GM12865 (cell line): Measurements from ENCODE around the gene PCNX1.

Source experiments
- DNase-seq: peaks from one replicate; pipeline ENCODE4 v3.0.0; 2010; ENCODE audit warnings: low read depth
- H3K4me3 ChIP-seq: 2 replicates; pipeline ENCODE4 v1.5.1; 2011; ENCODE audit warnings: mild to moderate bottlenecking, low read depth, low read length, control low read depth
- TF ChIP-seq, protein P1 (sequence below): IDR thresholded peaks from 2 replicates; pipeline ENCODE4 v1.5.1; 2011; ENCODE audit warnings: low read length, control low read depth, low read depth, inconsistent platforms; ENCODE audit not compliant: insufficient read depth; ENCODE audit errors: missing control alignments

The PCNX1 gene

DNA sequence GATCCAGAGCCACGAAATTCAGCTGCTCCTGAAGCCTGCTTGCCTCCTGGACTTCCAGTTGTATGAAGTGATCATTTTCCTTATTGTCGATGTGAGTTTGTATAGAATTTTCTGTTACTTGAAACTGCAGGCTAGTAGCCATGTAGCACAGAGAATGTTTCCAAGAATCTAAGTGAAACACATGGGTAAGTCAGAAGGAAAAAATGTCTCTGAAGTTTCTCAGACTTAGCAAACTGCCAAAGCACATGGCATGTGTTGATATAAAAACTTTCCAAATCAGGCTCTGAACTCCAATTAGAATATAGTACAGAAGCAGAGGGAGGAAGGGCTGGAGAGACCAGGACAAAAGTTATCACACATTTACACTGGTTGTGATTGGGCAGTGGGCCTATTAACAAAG is 9.8 kb upstream of the PCNX1 start:
- H3K4me3 ChIP-seq, result no peak overlapping the region
- no peak for DNase-seq
- TF ChIP-seq, protein P1, sequence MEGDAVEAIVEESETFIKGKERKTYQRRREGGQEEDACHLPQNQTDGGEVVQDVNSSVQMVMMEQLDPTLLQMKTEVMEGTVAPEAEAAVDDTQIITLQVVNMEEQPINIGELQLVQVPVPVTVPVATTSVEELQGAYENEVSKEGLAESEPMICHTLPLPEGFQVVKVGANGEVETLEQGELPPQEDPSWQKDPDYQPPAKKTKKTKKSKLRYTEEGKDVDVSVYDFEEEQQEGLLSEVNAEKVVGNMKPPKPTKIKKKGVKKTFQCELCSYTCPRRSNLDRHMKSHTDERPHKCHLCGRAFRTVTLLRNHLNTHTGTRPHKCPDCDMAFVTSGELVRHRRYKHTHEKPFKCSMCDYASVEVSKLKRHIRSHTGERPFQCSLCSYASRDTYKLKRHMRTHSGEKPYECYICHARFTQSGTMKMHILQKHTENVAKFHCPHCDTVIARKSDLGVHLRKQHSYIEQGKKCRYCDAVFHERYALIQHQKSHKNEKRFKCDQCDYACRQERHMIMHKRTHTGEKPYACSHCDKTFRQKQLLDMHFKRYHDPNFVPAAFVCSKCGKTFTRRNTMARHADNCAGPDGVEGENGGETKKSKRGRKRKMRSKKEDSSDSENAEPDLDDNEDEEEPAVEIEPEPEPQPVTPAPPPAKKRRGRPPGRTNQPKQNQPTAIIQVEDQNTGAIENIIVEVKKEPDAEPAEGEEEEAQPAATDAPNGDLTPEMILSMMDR, result no peak

DNA sequence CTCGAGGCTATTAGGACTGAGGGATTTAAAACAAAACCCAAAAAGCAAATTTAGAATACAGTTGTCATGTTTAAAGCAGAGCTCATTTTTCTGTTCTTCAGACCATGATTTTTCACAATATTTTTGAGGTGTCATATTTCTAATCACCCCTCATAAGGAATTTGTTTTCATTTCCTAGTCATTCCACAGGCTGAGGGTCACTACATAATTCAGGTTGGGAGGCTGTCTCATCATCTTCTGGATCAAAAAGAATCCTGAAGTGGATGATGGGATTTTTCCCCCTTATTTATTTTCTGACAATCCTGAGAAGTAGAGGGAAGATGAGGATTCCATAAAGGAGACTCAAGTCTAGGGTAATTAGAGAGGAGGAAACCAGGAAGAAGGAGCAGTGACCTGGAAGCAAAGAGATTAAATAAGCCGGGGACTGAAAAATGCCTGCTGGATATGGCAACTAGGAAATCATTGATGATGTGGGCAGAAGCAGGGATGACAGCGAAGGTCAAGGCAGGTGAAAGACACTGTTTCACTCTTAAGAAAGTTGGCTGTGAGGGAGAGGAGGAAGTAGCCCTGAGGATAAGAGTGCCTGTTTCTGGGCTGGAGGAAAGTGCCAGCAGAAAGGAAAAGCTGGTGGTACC is 9.0 kb upstream of the PCNX1 start:
- DNase-seq, result no peak
- TF ChIP-seq, protein P1, result no peak

DNA sequence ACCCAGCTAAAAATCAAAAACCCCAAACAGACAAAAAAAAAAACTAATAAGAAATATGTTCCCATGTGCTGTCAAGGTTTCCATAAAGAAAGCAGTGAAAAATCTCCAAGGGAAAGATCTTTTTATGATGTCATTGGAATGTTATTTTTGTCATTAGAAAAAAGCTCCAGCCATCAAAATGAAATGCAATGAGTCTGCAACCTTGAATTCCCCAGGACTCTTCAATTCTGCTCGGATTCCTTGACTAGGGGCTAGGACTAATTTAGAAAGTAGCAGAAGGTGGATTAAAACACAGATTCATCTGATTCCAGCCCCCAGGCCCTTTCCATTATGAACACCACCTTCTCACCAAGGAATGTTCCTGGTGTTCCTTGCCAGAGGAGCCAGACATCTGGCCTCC is 6.0 kb upstream of the PCNX1 start:
- TF ChIP-seq, protein P1, result no peak
- H3K4me3 ChIP-seq, result no peak overlapping the region
- DNase-seq, result no peak

More for the DNA sequence above, 9.0 kb upstream of the PCNX1 start:
- H3K4me3 ChIP-seq, result no peak overlapping the region

DNA sequence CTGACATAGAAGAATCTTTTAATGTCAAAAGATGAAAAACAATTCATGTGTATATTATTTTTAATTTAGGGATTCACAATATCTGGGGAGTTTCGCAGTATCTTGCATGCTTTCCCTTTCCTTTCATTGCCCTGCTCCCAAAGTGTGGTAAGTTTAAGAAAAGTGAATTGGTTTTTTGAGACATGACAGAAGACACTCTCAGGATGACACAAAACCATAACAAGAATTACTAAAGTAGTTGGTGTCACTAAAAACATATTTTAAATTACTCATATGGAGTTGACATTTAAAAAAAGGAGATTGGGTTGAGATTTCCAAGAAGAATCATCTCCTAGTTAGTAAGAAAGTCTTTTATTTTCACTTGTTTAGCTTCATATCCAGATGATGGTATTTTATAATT is 5.1 kb upstream of the PCNX1 start:
- TF ChIP-seq, protein P1, result no peak
- DNase-seq, result no peak
- no peak overlapping the region for H3K4me3 ChIP-seq

DNA sequence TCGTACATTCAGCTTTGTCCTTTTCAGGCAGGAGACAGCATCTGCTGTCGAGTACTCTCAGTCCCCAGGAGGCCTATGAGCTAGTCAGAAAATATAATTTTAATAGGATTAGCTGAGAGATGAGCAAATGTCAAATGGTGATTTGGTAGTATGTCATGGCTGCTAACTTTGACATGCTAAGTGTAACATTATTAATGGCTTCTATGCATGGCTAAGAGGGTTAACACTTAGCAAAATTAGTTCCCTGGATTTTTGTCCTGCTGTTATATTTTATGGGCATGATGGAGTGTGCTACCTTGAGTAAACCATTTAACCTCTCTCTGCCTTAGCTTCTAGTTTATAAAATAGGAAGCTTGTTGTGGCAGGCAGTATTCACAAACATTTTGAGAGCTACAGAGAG is 2.9 kb upstream of the PCNX1 start:
- no peak for DNase-seq
- H3K4me3 ChIP-seq, result no peak overlapping the region
- TF ChIP-seq, protein P1, result no peak

DNA sequence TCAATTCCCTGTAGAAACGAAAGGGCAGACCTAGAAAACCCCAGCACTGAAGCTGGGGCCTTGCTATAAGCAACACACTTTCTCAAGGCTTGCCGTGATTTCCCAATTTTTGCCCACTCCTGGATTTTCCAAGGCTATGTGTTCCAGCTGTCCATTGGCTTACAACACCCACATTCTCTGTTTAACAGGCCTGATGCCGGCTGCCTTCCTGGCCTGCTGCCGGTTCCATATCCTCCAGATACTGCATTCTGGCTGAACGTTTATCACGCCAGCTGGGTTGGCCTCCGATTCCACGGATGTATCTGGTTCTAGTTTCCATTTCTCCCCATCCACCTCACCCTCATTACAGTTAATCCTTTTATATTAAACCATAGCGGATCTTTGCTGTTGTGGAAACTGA is 2.0 kb upstream of the PCNX1 start:
- DNase-seq, result no peak
- TF ChIP-seq, protein P1, result no peak
- H3K4me3 ChIP-seq, result no peak overlapping the region

DNA sequence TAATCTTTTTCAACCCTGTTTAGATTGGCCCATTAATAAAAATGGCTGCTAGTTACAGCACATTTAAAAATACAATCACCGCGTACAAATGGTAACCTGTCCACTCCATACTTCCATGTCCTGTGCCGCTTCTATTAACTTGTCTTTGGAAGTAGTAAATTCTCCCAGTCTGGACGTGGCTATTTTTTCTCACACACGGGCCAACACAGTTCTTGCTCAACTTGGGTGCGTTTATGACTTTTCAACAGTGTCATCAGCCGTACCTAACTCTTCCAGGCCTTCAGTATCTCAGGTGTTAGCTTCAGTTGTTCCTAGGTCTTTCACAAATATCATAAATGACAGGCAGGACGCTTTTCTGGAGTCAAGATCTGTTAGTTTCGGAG is 475 bp upstream of the PCNX1 start:
- no peak for DNase-seq
- H3K4me3 ChIP-seq, result peak overlapping the region; percentile 98
- TF ChIP-seq, protein P1, result no peak
